Measurements from ENCODE around the gene SWAP70. TPM values are rescaled to one million over a fixed set of nuclear protein-coding genes. Genes with fewer than 3 reads are reported as not detected.

SWAP70 gene
- total and polyA plus RNA-seq, 2 of the 13 experiments (the other 11 are each of a cell fraction or from before 2014, with no cell fraction given) = 4.6 to 8.7 TPM

DNA sequence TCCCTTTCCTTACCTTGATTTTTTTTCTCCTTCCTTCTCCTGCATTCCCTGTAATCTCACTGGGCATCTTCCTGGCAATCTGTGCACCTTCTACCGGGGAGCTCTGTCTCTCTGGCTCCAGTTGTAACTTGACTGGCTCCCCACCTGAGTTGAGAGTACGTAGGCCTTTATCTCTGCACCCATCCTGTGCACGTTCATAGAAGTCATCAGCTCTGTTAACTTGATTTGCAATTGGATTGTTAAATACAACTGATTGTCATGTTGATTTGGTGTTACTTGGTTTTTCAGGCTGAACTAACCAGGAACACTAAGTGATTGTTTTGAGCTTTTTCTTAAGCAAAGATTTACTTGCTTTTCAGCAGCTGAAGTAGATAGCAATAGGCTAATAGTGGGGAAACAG is 11.8 kb downstream of the SWAP70 start (continued):
- no peak for TF ChIP-seq SP5 (CRISPR knock-in tag; IDR thresholded peaks at IDR 0.05; ENCODE audit: borderline replicate concordance, low read depth)
- TF ChIP-seq TCF7L2 (IDR thresholded peaks at IDR 0.05; ENCODE audit: low read depth, low read length) = no peak
- no peak for TF ChIP-seq ZFP36L2 (CRISPR knock-in tag; IDR thresholded peaks at IDR 0.05)
- TF ChIP-seq TBL1XR1 (IDR thresholded peaks at IDR 0.05; ENCODE audit: borderline replicate concordance, low read length, partially characterized antibody) = no peak
- TF ChIP-seq, protein P1, sequence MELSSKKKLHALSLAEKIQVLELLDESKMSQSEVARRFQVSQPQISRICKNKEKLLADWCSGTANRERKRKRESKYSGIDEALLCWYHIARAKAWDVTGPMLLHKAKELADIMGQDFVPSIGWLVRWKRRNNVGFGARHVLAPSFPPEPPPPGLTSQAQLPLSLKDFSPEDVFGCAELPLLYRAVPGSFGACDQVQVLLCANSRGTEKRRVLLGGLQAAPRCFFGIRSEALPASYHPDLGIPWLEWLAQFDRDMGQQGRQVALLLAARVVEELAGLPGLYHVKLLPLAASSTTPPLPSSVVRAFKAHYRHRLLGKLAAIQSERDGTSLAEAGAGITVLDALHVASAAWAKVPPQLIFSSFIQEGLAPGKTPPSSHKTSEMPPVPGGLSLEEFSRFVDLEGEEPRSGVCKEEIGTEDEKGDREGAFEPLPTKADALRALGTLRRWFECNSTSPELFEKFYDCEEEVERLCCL (CRISPR knock-in tag; IDR thresholded peaks at IDR 0.05; ENCODE audit: borderline replicate concordance) = no peak
- TF ChIP-seq SSRP1 (CRISPR knock-in tag; IDR thresholded peaks at IDR 0.05) = no peak
- TF ChIP-seq ZNF879 (CRISPR knock-in tag; IDR thresholded peaks at IDR 0.05) = no peak

DNA sequence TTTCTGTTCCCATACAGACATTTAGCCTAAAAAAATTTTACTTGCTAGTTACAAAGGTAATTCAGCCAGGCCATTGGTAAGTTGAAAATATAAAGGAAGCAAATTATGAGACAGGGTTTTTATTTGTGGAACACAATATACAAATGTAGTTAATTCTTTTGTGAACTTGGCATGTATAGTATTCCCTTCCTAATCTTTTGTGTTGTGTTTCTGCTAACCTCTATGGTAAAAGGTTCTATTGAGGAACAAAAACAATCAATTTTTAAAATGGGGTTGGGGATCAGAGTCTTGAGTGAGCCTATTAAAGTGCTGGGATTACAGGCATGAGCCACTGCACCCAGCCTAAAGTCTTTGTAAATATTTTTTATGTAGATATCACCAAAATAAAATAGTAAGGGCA is 14.1 kb downstream of the SWAP70 start:
- DNase-seq (ENCODE audit: low spot score) = no peak
- Histone ChIP-seq H2AFZ (ENCODE audit: low read length) (no peak overlapping the region), H3K4me2 (ENCODE audit: low read depth, low read length) (no peak overlapping the region), H3K79me2 (ENCODE audit: insufficient read depth, low read length) (peaks cover 7% of the 10 kb centered on the region), H3K4me1 (ENCODE audit: insufficient read depth, low read length) (peaks cover 17% of the 10 kb centered on the region), H3K27me3 (ENCODE audit: control insufficient read depth in 1 of 2, insufficient read depth in 2 of 2, low read length in 2 of 2) (no peaks in the 10 kb centered on the region), H3K27ac (ENCODE audit: extremely low read length, insufficient read depth, low read length) (no peak overlapping the region), H3K36me3 (replicated peaks in 1 of 2; ENCODE audit: control insufficient read depth in 1 of 2, insufficient read depth in 2 of 2, low read length in 2 of 2) (no peaks in the 10 kb centered on the region), H3K9me3 (ENCODE audit: low read length) (no peaks in the 10 kb centered on the region), H3K9ac (ENCODE audit: insufficient read depth, low read depth, low read length) (no peak overlapping the region), H3K4me3 (replicated peaks in 1 of 3; ENCODE audit: insufficient read depth in 1 of 3, low read depth in 2 of 3, low read length in 3 of 3) (no peak overlapping the region), H4K20me1 (ENCODE audit: insufficient read depth, low read length) (no peaks in the 10 kb centered on the region)
- FAIRE-seq = no peak
- intact Hi-C loops (cut with micrococcal nuclease; ENCODE audit: unreplicated experiment) (no loop called here), in situ Hi-C loops (cut with HindIII; ENCODE audit: extremely low pct_ligation_motif_present, low pct_unique_long_range_greater_than_20kb) (no loop called here)
- ATAC-seq = no peak
- TF ChIP-seq ZMAT3 (CRISPR knock-in tag; conservative IDR thresholded peaks at IDR 0.05) (no peak), NRL (CRISPR knock-in tag; IDR thresholded peaks at IDR 0.05; ENCODE audit: borderline replicate concordance) (no peak), ZNF282 (IDR thresholded peaks at IDR 0.05; ENCODE audit: partially characterized antibody) (no peak), RAD51 (IDR thresholded peaks at IDR 0.05; ENCODE audit: borderline replicate concordance) (no peak), EZH2 (conservative IDR thresholded peaks at IDR 0.05; ENCODE audit: low read depth, low read length) (no peak), REPIN1 (CRISPR knock-in tag; IDR thresholded peaks at IDR 0.05; ENCODE audit: borderline replicate concordance, low read depth) (no peak), CREM (IDR thresholded peaks at IDR 0.05) (no peak), CREM (CRISPR knock-in tag; IDR thresholded peaks at IDR 0.05) (no peak), NAIF1 (CRISPR knock-in tag; IDR thresholded peaks at IDR 0.05; ENCODE audit: borderline replicate concordance) (no peak), MED1 (CRISPR knock-in tag; IDR thresholded peaks at IDR 0.05) (no peak), MEF2D (CRISPR knock-in tag; IDR thresholded peaks at IDR 0.05) (no peak), YEATS2 (CRISPR knock-in tag; IDR thresholded peaks at IDR 0.05; ENCODE audit: borderline replicate concordance) (no peak)
- TF ChIP-seq, protein P2, sequence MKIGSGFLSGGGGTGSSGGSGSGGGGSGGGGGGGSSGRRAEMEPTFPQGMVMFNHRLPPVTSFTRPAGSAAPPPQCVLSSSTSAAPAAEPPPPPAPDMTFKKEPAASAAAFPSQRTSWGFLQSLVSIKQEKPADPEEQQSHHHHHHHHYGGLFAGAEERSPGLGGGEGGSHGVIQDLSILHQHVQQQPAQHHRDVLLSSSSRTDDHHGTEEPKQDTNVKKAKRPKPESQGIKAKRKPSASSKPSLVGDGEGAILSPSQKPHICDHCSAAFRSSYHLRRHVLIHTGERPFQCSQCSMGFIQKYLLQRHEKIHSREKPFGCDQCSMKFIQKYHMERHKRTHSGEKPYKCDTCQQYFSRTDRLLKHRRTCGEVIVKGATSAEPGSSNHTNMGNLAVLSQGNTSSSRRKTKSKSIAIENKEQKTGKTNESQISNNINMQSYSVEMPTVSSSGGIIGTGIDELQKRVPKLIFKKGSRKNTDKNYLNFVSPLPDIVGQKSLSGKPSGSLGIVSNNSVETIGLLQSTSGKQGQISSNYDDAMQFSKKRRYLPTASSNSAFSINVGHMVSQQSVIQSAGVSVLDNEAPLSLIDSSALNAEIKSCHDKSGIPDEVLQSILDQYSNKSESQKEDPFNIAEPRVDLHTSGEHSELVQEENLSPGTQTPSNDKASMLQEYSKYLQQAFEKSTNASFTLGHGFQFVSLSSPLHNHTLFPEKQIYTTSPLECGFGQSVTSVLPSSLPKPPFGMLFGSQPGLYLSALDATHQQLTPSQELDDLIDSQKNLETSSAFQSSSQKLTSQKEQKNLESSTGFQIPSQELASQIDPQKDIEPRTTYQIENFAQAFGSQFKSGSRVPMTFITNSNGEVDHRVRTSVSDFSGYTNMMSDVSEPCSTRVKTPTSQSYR (CRISPR knock-in tag; IDR thresholded peaks at IDR 0.05; ENCODE audit: borderline replicate concordance) = no peak
- CTCF ChIA-PET (ENCODE audit: low intra/inter-chr PET ratio, low total read pairs) = no interaction called here
- BruUV-seq (replicated peaks) = no TSS peak
- POLR2A ChIA-PET = no interaction called here
